Esophagus (tissue), 2 donors: ENCODE measurements around the gene PCF11. TPM values are rescaled to one million over a fixed set of nuclear protein-coding genes. Genes with fewer than 3 reads are reported as not detected.
"Not testable (repeated sequence)": the region's sequence is repeated elsewhere in the genome, so short reads cannot be mapped to it uniquely, and the experiment has no call there.

Source experiments
- H3K27ac ChIP-seq, 2 donors: one replicate each; pipeline ENCODE4 v1.5.1; 2013; ENCODE audit warnings: low read depth in 2 of 2, mild to moderate bottlenecking in 2 of 2, inconsistent platforms in 1 of 2, low read length in 1 of 2, moderate library complexity in 1 of 2
- H3K27me3 ChIP-seq, 2 donors: one replicate each; pipeline ENCODE4 v1.6.1; 2013; ENCODE audit warnings: low read length in 2 of 2, control low read depth in 1 of 2, mild to moderate bottlenecking in 1 of 2; ENCODE audit not compliant: insufficient read depth in 2 of 2, control insufficient read depth in 1 of 2
- H3K36me3 ChIP-seq, 2 donors: one replicate each; pipeline ENCODE4 v1.6.1; 2013; ENCODE audit warnings: low read length in 1 of 2; ENCODE audit not compliant: control insufficient read depth in 2 of 2, insufficient read depth in 2 of 2
- H3K4me1 ChIP-seq, 2 donors: one replicate each; pipeline ENCODE4 v1.6.1; 2013; ENCODE audit warnings: low read length in 1 of 2; ENCODE audit not compliant: control insufficient read depth in 2 of 2, insufficient read depth in 2 of 2
- H3K4me3 ChIP-seq, 2 donors: one replicate each; pipeline ENCODE4 v1.5.1; 2013; ENCODE audit warnings: low read length in 2 of 2, mild to moderate bottlenecking in 2 of 2, low read depth in 1 of 2, moderate library complexity in 1 of 2
- H3K9me3 ChIP-seq, 2 donors: one replicate each; pipeline ENCODE4 v1.6.1; 2013; ENCODE audit warnings: mild to moderate bottlenecking in 2 of 2, low read depth in 1 of 2, low read length in 1 of 2, moderate library complexity in 1 of 2; ENCODE audit not compliant: control insufficient read depth in 2 of 2, insufficient read depth in 1 of 2
- WGBS, 2 donors: extraction: QIAGEN DNeasy Blood & Tissue Kit; methylation state at CpG; one replicate each; pipeline ENCODE4 v1.1.7; 2013; 5-methylcytosine and 5-hydroxymethylcytosine counted together
- polyA plus RNA-seq, 2 donors: library from polyadenylated mRNA; stranded (reverse); fragments of 200-250 nt; gene quantifications; one replicate each; pipeline ENCODE4 v1.2.3, GENCODE V29; 2013
- donor health status: healthy with polysubstance abuse.
- donor health status: Bipolar disorder and iron deficiency.

PCF11 gene
- polyA plus RNA-seq, 2 donors, result 24.7 to 38.7 TPM

GRCh38 chr11:83205608-83206185 is 48.8 kb downstream of the PCF11 start:
- Histone ChIP-seq H3K4me1 (no peaks in the 10 kb centered on the region), H3K36me3 (no peaks in the 10 kb centered on the region), H3K27me3 (no peaks in the 10 kb centered on the region), H3K4me3 (no peak overlapping the region), H3K9me3 (no peaks in the 10 kb centered on the region), H3K27ac (no peak overlapping the region)
- WGBS, 2 donors, result 92% methylated on average over 3 of the region's 3 CpGs

- WGBS, 2 donors, result 88 to 93% methylated on average over 1 of the region's 1 CpG
- Histone ChIP-seq H3K4me1 (no peaks in the 10 kb centered on the region), H3K9me3 (no peaks in the 10 kb centered on the region), H3K36me3 (no peaks in the 10 kb centered on the region), H3K4me3 (no peak overlapping the region), H3K27ac (no peak overlapping the region), H3K27me3 (no peaks in the 10 kb centered on the region)
Observed at GRCh38 chr11:83206221-83206620, 49.3 kb downstream of the PCF11 start.

- not testable (repeated sequence) for H3K9me3 ChIP-seq, H3K4me3 ChIP-seq, H3K27ac ChIP-seq, H3K36me3 ChIP-seq, H3K27me3 ChIP-seq, H3K4me1 ChIP-seq
- 67 to 73% methylated on average over 4 of the region's 4 CpGs for WGBS, 2 donors
Observed at GRCh38 chr11:83206771-83207382, 49.9 kb downstream of the PCF11 start.

- H3K9me3 ChIP-seq, result no peaks in the 10 kb centered on the region
- H3K27ac ChIP-seq, result no peak overlapping the region
- no peaks in the 10 kb centered on the region for H3K27me3 ChIP-seq
- H3K36me3 ChIP-seq, result no peaks in the 10 kb centered on the region
- no peaks in the 10 kb centered on the region for H3K4me1 ChIP-seq
- no peak overlapping the region for H3K4me3 ChIP-seq
- WGBS, 2 donors, result 73 to 81% methylated on average over 8 of the region's 8 CpGs
Observed at GRCh38 chr11:83219095-83219494, 62.2 kb downstream of the PCF11 start.

GRCh38 chr11:83220260-83220659 is 63.3 kb downstream of the PCF11 start:
- 85 to 88% methylated on average over 10 of the region's 10 CpGs for WGBS, 2 donors
- H3K4me3 ChIP-seq, result no peak overlapping the region
- no peak overlapping the region for H3K27ac ChIP-seq

GRCh38 chr11:83221694-83222093 is 64.8 kb downstream of the PCF11 start:
- no peak overlapping the region for H3K27ac ChIP-seq
- H3K4me1 ChIP-seq, result no peaks in the 10 kb centered on the region
- no peaks in the 10 kb centered on the region for H3K9me3 ChIP-seq
- no peaks in the 10 kb centered on the region for H3K36me3 ChIP-seq
- H3K4me3 ChIP-seq, result no peak overlapping the region
- H3K27me3 ChIP-seq, result no peaks in the 10 kb centered on the region

More at GRCh38 chr11:83220260-83220659, 63.3 kb downstream of the PCF11 start:
- H3K4me1 ChIP-seq, result no peaks in the 10 kb centered on the region
- no peaks in the 10 kb centered on the region for H3K36me3 ChIP-seq
- no peaks in the 10 kb centered on the region for H3K9me3 ChIP-seq
- H3K27me3 ChIP-seq, result no peaks in the 10 kb centered on the region

GRCh38 chr11:83222499-83222898 is 65.6 kb downstream of the PCF11 start:
- 85 to 91% methylated on average over 1 of the region's 1 CpG for WGBS, 2 donors
- H3K27ac ChIP-seq, result no peak overlapping the region
- H3K27me3 ChIP-seq, result no peaks in the 10 kb centered on the region
- H3K4me1 ChIP-seq, result no peaks in the 10 kb centered on the region
- H3K36me3 ChIP-seq, result no peaks in the 10 kb centered on the region
- H3K4me3 ChIP-seq, result no peak overlapping the region
- no peaks in the 10 kb centered on the region for H3K9me3 ChIP-seq

GRCh38 chr11:83223457-83223856 is 66.5 kb downstream of the PCF11 start:
- WGBS, 2 donors, result 95 to 98% methylated on average over 2 of the region's 2 CpGs
- Histone ChIP-seq H3K4me3 (no peak overlapping the region), H3K9me3 (no peaks in the 10 kb centered on the region), H3K36me3 (no peaks in the 10 kb centered on the region), H3K27ac (no peak overlapping the region), H3K4me1 (no peaks in the 10 kb centered on the region), H3K27me3 (no peaks in the 10 kb centered on the region)

- 48 to 66% methylated on average over 1 of the region's 1 CpG for WGBS, 2 donors
- Histone ChIP-seq H3K4me1 (no peaks in the 10 kb centered on the region), H3K9me3 (no peaks in the 10 kb centered on the region), H3K4me3 (no peak overlapping the region), H3K36me3 (no peaks in the 10 kb centered on the region), H3K27ac (no peak overlapping the region), H3K27me3 (no peaks in the 10 kb centered on the region)
Observed at GRCh38 chr11:83235825-83236224, 78.9 kb downstream of the PCF11 start.
